ENCODE results near the gene CISTR.
"Not testable (repeated sequence)": the region's sequence is repeated elsewhere in the genome, so short reads cannot be mapped to it uniquely, and the experiment has no call there.

CISTR gene

GRCh38 chr12:53764615-53765014 lies 12.8 kb upstream of the CISTR start:
- no peak for FAIRE-seq

DNA sequence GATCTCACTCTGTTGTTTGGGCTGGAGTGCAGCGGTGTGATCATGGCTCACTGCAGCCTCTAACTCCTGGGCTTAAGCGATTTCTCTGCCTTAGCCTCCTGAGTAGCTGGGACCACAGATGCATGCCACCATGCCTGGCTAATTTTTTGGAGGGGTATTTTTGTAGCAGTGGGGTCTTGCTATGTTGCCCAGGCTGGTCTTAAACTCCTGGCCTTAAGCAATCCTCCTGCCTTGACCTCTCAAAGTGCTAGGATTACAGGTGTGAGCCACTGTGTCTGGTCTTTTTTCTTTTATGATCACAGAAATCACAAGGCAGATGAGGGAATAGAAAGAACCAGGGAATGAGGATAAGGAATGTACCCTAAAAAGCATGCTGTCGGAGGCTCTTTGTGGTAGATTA lies 11.0 kb upstream of the CISTR start:
- not testable (repeated sequence) for FAIRE-seq; DNase-seq (ENCODE audit: low spot score)

More at GRCh38 chr12:53764615-53765014, 12.8 kb upstream of the CISTR start:
- no peak for DNase-seq (ENCODE audit: low spot score)

- DNase-seq (ENCODE audit: low spot score) (no peak), FAIRE-seq (no peak)
These were observed 9.5 kb upstream of the CISTR start for GRCh38 chr12:53761306-53761705.

DNA sequence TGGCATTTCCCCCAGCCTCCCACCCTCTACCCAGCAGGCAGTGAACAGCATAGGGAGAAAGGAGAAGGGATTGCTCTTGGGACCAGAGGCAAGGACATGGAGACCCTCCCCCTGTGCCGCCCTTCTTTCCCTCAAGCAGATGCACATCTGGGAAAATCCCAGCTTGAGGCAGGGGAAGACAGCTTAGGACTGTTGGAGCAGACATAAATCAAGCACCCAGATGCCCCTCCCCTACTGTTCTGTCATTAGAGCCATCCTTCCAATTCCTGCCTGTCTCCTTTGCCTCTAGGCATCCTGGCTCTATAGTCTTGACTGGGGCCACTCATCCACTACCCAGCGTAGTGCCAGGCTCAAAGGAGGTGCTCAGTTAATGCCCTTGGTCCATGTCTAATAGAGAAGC lies 7.5 kb upstream of the CISTR start:
- no peak for DNase-seq (ENCODE audit: low spot score)
- FAIRE-seq: no peak

GRCh38 chr12:53758730-53759103 lies 6.9 kb upstream of the CISTR start:
- no peak for FAIRE-seq
- DNase-seq (ENCODE audit: low spot score): no peak

DNA sequence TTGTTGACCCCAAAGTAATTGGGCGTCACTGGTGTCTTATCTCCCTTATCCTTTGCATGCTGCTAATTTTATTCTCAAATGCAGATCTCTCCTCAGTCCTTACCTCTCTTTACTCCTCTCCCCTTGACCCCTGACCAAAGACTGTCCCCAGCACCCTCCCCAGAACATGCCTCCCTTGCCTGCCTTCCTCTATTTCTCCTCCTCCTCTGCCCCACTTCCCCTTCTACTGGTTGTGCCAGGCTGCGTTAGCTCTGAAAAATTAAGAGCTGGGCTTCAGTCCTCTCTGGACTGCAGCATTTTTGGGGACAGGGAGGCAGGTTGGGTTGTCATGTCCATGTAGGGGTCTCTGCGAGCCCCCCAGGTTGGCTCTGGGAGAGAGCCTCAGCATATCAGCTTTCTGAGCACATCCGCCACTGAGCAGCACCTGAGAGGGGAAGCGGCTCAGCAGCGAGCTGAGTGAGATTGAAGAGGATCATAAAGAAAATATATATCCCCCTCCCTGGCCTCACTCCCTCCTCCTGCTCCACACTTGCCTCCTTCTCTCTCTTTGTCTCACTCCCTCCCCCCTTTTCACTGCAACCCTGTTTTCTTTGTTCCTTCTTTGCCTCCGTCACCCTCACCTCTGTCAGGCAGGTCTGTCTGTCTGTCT lies 6.4 kb upstream of the CISTR start:
- FAIRE-seq: no peak
- DNase-seq (ENCODE audit: low spot score): no peak

GRCh38 chr12:53757101-53757770 lies 5.5 kb upstream of the CISTR start:
- DNase-seq (ENCODE audit: low spot score) (peak; percentile 6), FAIRE-seq (no peak)

DNA sequence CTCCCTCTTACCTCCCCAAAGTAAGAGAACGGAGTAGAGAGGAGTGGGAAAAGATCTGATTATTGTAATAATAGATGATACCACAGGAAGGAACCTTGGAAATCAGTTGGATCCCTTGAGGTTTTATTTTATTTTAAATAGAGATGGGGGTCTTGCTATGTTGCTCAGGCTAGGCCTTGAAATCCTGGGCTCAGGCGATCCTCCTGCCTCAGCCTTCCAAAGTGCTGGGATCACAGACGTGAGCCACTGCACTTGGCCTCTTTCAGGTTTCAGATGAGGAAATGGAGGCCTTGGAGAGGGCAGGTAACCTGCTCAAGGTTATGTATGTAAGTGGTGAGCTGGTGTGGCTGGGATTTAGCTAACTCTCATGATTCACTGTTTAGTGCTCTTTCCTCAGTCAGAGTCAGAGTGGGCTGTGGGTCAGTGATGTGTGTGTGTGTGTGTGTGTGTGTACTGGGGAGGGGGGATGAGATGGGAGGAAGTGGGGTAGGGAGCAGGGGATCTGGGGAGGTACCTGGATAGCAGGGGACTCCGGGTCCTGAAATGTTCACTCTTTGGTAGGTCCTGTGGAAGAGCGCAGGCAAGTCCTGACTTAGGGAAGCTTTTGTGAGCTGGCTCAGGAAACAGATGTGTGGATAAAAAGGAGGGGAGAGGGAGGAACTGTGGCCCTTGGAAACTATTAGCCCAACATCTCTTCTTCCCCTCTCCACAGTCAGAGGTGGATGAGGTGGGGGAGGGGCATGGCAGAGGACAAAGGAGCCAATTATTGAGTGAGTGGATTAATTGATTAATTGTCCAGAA lies 4.7 kb upstream of the CISTR start:
- FAIRE-seq (no peak), DNase-seq (ENCODE audit: low spot score) (no peak)

- no peak for FAIRE-seq
- no peak for DNase-seq (ENCODE audit: low spot score)
These were observed 4.1 kb upstream of the CISTR start for GRCh38 chr12:53755893-53756292.

DNA sequence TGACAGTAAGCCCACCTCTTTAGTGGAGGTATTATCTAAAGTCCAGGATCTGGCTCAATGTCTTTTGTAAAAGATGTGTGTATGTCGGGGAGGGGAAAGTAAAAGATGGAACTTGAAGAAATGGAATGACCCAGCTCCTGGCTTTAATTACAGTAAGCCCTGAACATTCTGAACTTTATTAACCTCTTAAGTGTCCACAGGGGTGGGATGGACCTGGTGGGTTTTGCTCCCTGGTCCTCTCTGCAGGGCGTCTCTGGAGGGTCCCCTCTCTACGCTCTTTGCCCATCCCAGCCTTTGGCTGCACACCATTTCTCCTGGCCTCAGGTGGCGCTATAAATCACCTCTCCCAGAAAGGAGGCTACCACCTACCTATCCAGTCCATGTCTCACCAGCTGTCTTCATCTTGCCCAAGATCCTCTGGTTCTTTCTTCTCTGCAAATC lies 3.7 kb upstream of the CISTR start:
- DNase-seq (ENCODE audit: low spot score): no peak
- no peak for FAIRE-seq

- FAIRE-seq (no peak), DNase-seq (ENCODE audit: low spot score) (no peak)
These were observed 3.0 kb upstream of the CISTR start for GRCh38 chr12:53754633-53755264.

- FAIRE-seq: no peak
- no peak for DNase-seq (ENCODE audit: low spot score)
These were observed 2.4 kb upstream of the CISTR start for GRCh38 chr12:53754188-53754585.

DNA sequence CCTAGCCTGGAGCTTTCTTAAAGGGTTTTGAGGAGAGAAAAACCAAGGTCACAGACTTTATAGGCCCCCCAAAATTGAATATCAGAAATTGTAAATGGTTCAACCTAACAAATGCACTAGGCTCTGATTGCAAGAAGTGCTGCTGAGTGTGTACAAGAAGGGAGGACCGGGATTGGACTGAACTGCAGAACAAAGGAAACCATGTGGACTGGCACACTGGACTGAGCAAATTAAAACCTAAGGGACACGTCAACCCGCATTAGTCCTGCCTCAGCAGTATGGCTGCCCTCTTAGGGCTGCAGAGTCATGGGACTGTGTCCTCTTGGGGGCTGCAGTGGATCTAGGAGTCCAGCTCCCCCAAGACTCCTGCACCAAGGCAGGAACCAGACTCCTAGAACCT lies 842 bp upstream of the CISTR start:
- no peak for FAIRE-seq
- no peak for DNase-seq (ENCODE audit: low spot score)

DNA sequence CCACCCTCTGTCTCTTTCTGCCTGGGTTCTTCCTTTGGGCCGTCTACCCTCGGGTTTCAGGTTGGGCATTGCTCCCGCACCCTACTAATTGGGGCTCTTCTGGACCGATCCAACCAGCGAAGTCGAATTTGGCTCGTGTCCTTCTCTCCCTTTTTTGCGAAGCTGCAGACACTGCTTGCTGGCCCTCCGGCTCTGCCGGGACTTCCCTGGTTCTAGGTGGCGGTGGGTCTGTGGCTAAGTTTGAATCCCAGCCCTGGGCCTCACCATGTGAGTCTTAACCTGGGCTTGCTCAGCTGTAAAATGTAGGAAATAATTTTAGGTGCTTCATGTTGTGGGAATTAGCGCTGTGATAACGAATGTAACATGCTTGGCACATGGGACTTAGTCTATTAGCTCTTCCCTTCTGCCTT lies 418 bp upstream of the CISTR start:
- DNase-seq (ENCODE audit: low spot score): no peak
- FAIRE-seq: no peak

DNA sequence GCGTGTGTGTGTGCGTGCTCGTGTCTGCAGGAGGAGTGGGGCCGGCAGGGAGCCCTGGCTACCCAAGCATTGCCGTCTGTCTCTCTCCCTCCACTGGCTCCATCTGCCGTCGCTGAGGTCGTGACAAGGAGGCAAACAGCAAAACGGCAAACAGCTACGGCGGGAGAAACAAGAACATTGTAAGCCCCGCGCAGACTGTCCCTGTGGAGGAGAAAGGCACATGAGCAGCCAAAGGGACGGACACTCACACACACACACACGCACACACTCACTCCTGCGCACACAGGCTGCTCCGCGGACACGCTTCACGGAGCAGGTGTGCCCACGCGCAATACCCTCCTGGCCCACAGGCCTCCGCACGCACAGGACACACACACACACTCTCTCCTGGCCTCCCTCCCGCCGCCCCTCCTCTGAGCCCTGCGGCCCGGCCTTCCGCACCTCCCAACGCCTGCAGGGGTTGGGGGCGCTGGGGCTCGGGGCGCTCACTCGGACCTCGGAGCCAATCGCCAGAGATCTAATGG lies 905 bp downstream of the CISTR start:
- DNase-seq (ENCODE audit: low spot score) (no peak), FAIRE-seq (no peak)

DNA sequence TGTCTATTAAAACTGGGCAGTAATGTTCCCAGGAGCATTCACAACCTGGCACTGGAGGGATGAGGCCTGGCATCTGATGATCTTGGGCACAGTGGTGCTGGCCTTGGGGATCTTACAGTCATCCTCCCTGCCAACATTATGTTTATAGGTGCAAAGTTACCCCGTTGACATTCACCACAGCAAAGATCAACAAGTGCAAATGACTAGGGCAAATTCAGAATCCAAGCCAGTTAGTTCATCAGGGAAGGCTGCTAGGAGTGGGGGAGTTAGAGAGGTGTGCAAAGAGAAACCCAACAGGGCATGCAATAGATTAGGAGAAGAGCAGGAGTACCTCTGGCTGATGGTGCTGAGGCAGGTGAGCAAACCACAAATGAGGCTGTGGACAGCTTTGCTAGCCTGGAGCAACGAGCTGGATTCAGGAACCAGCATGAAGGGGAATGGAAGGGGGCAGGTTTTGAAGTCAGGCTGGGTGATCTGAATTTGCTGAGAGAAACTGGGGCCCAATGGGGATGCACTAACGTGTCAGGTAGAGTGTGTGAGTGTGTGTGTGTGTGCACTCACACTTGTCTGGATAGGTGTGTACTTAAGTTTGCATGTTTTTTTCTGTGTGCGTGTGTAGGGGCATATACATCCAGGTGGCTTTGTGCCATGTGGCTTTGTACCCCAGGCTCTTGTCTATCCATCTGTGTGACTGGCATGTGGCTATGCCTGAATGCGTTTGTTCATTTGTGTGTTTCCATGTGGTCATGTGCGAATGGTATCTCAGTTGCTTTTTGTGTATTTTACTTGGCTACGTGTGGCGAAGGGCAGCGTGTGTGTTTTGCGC lies 1.6 kb downstream of the CISTR start:
- no peak for DNase-seq (ENCODE audit: low spot score)
- no peak for FAIRE-seq

DNA sequence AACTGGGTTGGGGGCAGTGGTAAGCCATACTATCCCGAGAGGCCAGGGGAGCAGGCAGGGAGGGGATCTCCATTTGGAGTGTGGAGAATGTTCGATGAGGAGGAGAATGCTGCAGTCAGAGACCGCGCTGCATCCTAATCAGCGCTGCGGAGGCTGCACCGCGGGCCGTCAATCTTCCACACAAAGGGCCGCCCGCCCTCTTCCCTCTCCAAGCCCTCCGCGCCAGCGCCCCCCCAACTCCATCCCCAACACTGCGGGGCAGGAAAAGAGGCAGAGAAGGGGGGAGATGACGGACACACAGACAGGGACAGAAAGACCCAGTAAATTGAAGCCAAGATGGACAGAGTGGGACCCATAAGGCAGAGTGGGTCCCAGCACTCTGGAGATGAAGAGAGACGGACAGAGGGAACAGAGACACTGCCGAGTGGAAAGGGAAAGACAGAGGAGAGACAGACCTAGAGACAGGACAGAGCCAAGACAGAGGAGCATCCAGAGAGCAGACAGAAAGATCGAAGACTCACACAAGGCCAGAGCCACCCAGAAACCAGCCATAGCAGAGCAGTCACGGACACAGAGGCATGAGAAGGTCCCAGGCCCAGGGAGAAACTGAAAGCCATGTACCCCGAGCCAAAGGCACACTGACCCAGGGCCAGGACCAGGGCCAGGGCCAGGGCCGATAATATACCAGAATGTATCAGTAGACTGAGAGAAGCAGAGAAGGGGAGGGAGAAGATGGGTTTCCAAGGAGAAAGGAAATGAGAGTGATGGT lies 3.5 kb downstream of the CISTR start:
- no peak for FAIRE-seq
- no peak for DNase-seq (ENCODE audit: low spot score)

GRCh38 chr12:53747095-53747494 lies 4.7 kb downstream of the CISTR start:
- FAIRE-seq (no peak), DNase-seq (ENCODE audit: low spot score) (no peak)

- FAIRE-seq (peak; percentile 5), DNase-seq (ENCODE audit: low spot score) (peak; percentile 67)
These were observed 5.1 kb downstream of the CISTR start for GRCh38 chr12:53746592-53747092.

- FAIRE-seq (no peak), DNase-seq (ENCODE audit: low spot score) (no peak)
These were observed 7.0 kb downstream of the CISTR start for GRCh38 chr12:53744751-53745150.
